Osteoblast (primary cell): ENCODE measurements around the gene EYA4. TPM values are rescaled to one million over a fixed set of nuclear protein-coding genes. Genes with fewer than 3 reads are reported as not detected.

Source experiments
- DNase-seq: peaks from one replicate; pipeline ENCODE4 v3.0.0; 2011; ENCODE audit warnings: low spot score, mixed read lengths; ENCODE audit not compliant: insufficient read length; ENCODE audit errors: missing footprints
- H2AFZ ChIP-seq: 2 replicates; pipeline ENCODE4 v1.6.0; 2011; ENCODE audit warnings: mild to moderate bottlenecking, low read length
- H3K27ac ChIP-seq: 2 replicates; pipeline ENCODE4 v1.5.1; 2011; ENCODE audit warnings: mild to moderate bottlenecking, low read depth, low read length, moderate library complexity
- H3K27me3 ChIP-seq: 2 replicates; pipeline ENCODE4 v1.6.0; 2012; ENCODE audit warnings: mild to moderate bottlenecking, control low read depth, inconsistent platforms, low read length, moderate library complexity; ENCODE audit not compliant: insufficient read depth
- H3K36me3 ChIP-seq: 2 replicates; pipeline ENCODE4 v1.5.1; 2011; ENCODE audit warnings: mild to moderate bottlenecking, low read length, control low read depth, moderate library complexity; ENCODE audit not compliant: insufficient read depth
- H3K4me1 ChIP-seq: 2 replicates; pipeline ENCODE4 v1.5.1; 2011; ENCODE audit warnings: mild to moderate bottlenecking, low read length, control low read depth, moderate library complexity; ENCODE audit not compliant: insufficient read depth
- H3K4me2 ChIP-seq: 2 replicates; pipeline ENCODE4 v1.6.0; 2011; ENCODE audit warnings: mild to moderate bottlenecking, low read length; ENCODE audit not compliant: insufficient read depth
- H3K4me3 ChIP-seq: fragments of 200-600 bp; sonication (generic); 3 replicates; pipeline ENCODE4 v1.5.1; 2012; ENCODE audit warnings: mild to moderate bottlenecking, low read length, inconsistent platforms; ENCODE audit not compliant: insufficient read depth
- H3K79me2 ChIP-seq: 2 replicates; pipeline ENCODE4 v1.6.0; 2012; ENCODE audit warnings: mild to moderate bottlenecking, low read length, control low read depth, inconsistent platforms; ENCODE audit not compliant: insufficient read depth
- H3K9me3 ChIP-seq: 2 replicates; pipeline ENCODE4 v1.5.1; 2011; ENCODE audit warnings: low read depth, low read length, control low read depth
- H4K20me1 ChIP-seq: 2 replicates; pipeline ENCODE4 v1.6.0; 2012; ENCODE audit warnings: mild to moderate bottlenecking, low read length, control low read depth; ENCODE audit not compliant: insufficient read depth
- CTCF ChIP-seq: IDR thresholded peaks from 2 replicates; pipeline ENCODE4 v1.5.1; 2011; ENCODE audit warnings: mild to moderate bottlenecking, low read depth, low read length, moderate library complexity; ENCODE audit errors: extremely low read depth
- total RNA-seq: library from RNA; depleted of rRNA; stranded (reverse); fragments of >200 nt; gene quantifications from 2 replicates; pipeline ENCODE4 v1.2.3, GENCODE V29; 2012

EYA4 gene
- total RNA-seq, 1 donor: 35.5 TPM

GRCh38 chr6:133206942-133207341 is 34.2 kb upstream of the EYA4 start:
- Histone ChIP-seq H3K27me3 (no peaks in the 10 kb centered on the region), H3K4me2 (no peak overlapping the region), H3K79me2 (no peaks in the 10 kb centered on the region), H3K4me1 (peaks cover 9% of the 10 kb centered on the region), H3K36me3 (no peaks in the 10 kb centered on the region), H3K27ac (no peak overlapping the region), H4K20me1 (no peaks in the 10 kb centered on the region), H3K9me3 (no peaks in the 10 kb centered on the region), H2AFZ (no peak overlapping the region), H3K4me3 (no peak overlapping the region)
- DNase-seq: no peak
- no peak for TF ChIP-seq CTCF

DNA sequence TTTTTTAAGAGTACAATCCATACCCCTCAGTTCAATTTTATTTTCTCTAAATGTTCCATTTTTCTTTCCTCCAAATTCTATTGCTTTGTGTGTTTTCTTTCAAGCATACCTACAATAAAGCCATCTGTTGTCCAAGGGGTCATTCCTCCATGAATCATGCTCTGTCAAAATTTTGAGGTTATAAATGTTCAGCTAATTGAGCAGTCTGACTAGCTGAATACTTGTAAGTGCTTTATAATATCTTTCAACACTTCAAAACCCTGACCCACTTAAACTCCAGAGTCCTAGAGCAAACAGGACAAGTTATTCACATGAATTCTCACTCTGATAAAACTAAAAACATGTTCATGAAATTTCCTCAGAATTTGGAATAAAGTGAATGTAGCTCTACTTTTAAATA is 33.4 kb upstream of the EYA4 start:
- DNase-seq: no peak
- H3K27ac ChIP-seq: no peak overlapping the region

DNA sequence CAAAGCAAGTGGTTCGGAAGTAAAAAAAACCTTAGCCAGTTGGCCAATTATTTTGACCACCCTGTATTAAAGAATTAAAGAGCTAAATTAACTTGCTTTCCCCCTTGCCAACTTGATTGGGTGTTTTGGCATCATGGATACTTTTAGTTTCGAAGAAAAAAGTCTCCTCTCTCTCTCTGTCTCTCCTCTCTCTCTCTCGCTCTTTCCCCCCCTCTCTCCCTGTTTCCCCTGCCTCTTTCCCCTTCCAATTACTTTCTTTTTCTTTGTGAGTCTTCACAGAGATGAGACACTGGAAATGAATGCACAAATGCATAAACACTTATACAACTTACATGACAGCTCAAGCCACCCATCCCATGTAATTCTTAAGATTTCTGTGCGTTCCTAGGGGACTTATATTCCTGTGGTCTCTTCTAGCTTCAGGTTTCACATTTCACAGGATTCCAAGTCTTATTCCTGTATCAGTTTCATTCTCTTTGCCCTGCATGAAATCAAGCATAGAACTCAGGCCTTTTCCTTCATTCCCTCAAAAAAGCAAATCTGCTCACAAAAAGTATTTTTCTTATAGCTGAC is 32.9 kb upstream of the EYA4 start:
- H3K9me3 ChIP-seq: no peaks in the 10 kb centered on the region
- H3K79me2 ChIP-seq: no peaks in the 10 kb centered on the region
- H3K4me2 ChIP-seq: peak overlapping the region; percentile 47
- H3K27ac ChIP-seq: no peak overlapping the region
- DNase-seq: peak; percentile 9
- no peaks in the 10 kb centered on the region for H4K20me1 ChIP-seq
- no peak overlapping the region for H2AFZ ChIP-seq
- H3K4me3 ChIP-seq: no peak overlapping the region
- H3K4me1 ChIP-seq: peaks cover 3% of the 10 kb centered on the region
- peaks cover 2% of the 10 kb centered on the region for H3K27me3 ChIP-seq
- TF ChIP-seq CTCF: no peak
- H3K36me3 ChIP-seq: no peaks in the 10 kb centered on the region

More for the DNA sequence above, 33.4 kb upstream of the EYA4 start:
- H3K4me3 ChIP-seq: no peak overlapping the region
- H3K36me3 ChIP-seq: no peaks in the 10 kb centered on the region
- H3K79me2 ChIP-seq: no peaks in the 10 kb centered on the region
- peak overlapping the region; percentile 47 for H3K4me2 ChIP-seq
- no peak overlapping the region for H2AFZ ChIP-seq
- H4K20me1 ChIP-seq: no peaks in the 10 kb centered on the region
- no peaks in the 10 kb centered on the region for H3K9me3 ChIP-seq
- H3K4me1 ChIP-seq: peaks cover 8% of the 10 kb centered on the region
- no peak for TF ChIP-seq CTCF
- no peaks in the 10 kb centered on the region for H3K27me3 ChIP-seq

GRCh38 chr6:133214267-133214666 is 26.9 kb upstream of the EYA4 start:
- Histone ChIP-seq H3K4me1 (no peaks in the 10 kb centered on the region), H3K9me3 (no peaks in the 10 kb centered on the region), H3K79me2 (no peaks in the 10 kb centered on the region), H2AFZ (no peak overlapping the region), H3K27ac (no peak overlapping the region), H3K4me2 (no peak overlapping the region), H3K36me3 (no peaks in the 10 kb centered on the region), H3K4me3 (no peak overlapping the region), H4K20me1 (no peaks in the 10 kb centered on the region), H3K27me3 (peaks cover 2% of the 10 kb centered on the region)
- TF ChIP-seq CTCF: no peak
- no peak for DNase-seq
